Stomach (tissue), 9 donors: Measurements from ENCODE around the gene ANKRD33B. TPM values are rescaled to one million over a fixed set of nuclear protein-coding genes. Genes with fewer than 3 reads are reported as not detected.

ENCODE experiments used
- DNase-seq, 2 donors: peaks; one replicate each; pipeline versions ENCODE4 v3.0.0 to v3.0.0-alpha.2; 2013 to 2019
- H3K27ac ChIP-seq, 5 donors: fragments of 200-600 bp in 4 of 5; sonication (generic) in 4 of 5; one replicate each; pipeline ENCODE4 v1.5.1; 2013 to 2019; ENCODE audit warnings: mild to moderate bottlenecking in 1 of 5, moderate library complexity in 1 of 5
- H3K27me3 ChIP-seq, 3 donors: fragments of 200-600 bp; sonication (generic); one replicate each; pipeline ENCODE4 v1.5.1; 2017 to 2019; ENCODE audit warnings: mixed run types in 1 of 3
- H3K36me3 ChIP-seq, 4 donors: fragments of 200-600 bp; sonication (generic); 1 replicate in 3 of 4; 2 replicates in 1 of 4; pipeline ENCODE4 v1.5.1; 2016 to 2019
- H3K4me1 ChIP-seq, 4 donors: fragments of 200-600 bp; sonication (generic); one replicate each; pipeline ENCODE4 v1.5.1; 2016 to 2019
- H3K4me3 ChIP-seq, 4 donors: fragments of 200-600 bp; sonication (generic) in 3 of 4; one replicate each; pipeline ENCODE4 v1.5.1; 2016 to 2019; ENCODE audit warnings: mild to moderate bottlenecking in 1 of 4
- H3K9me3 ChIP-seq, 4 donors: fragments of 200-600 bp; sonication (generic); one replicate each; pipeline ENCODE4 v1.5.1; 2016 to 2019
- CTCF ChIP-seq, 7 experiments: fragments of 450-650 bp in 4 of 7; fragments of 200-600 bp in 3 of 7; sonication (generic) in 3 of 7; IDR thresholded peaks; one replicate each; pipeline ENCODE4 v1.5.1; 2016 to 2019; ENCODE audit warnings: antibody characterized with exemption in 7 of 7, control low read depth in 2 of 7, mild to moderate bottlenecking in 1 of 7
- EP300 ChIP-seq: sonication (generic); formaldehyde crosslinking; IDR thresholded peaks from one replicate; pipeline ENCODE4 v1.6.1; 2017; ENCODE audit warnings: antibody characterized with exemption
- POLR2A ChIP-seq, 4 donors: fragments of 450-650 bp; IDR thresholded peaks; one replicate each; pipeline ENCODE4 v1.6.1; 2016; ENCODE audit warnings: antibody characterized with exemption in 4 of 4, control low read depth in 2 of 4, mild to moderate bottlenecking in 1 of 4, moderate library complexity in 1 of 4
- POLR2AphosphoS5 ChIP-seq, 3 donors: sonication (generic); formaldehyde crosslinking; IDR thresholded peaks; one replicate each; pipeline ENCODE4 v1.6.1; 2016; ENCODE audit warnings: antibody characterized with exemption in 3 of 3
- WGBS, 5 donors: extraction: QIAGEN DNeasy Blood & Tissue Kit in 3 of 5; methylation state at CpG; one replicate each; pipeline versions ENCODE4 v1.1.5 to v1.1.7; 2013 to 2018; 5-methylcytosine and 5-hydroxymethylcytosine counted together
- intact Hi-C: fragments of 100-400 bp; cut with DNase I; formaldehyde crosslinking; loops from one replicate; pipeline ENCODE4 v1.15.1; 2023; ENCODE audit warnings: low total_unique reads
- polyA plus RNA-seq, 3 donors: library from polyadenylated mRNA; stranded (reverse); fragments of 200-250 nt; gene quantifications; one replicate each; pipeline ENCODE4 v1.2.3, GENCODE V29; 2013
- total RNA-seq, 5 donors: library from RNA; depleted of rRNA; stranded (reverse); fragments of >200 nt; gene quantifications; one replicate each; pipeline versions ENCODE4 v1.1.0 to v1.2.3, GENCODE V29; 2014 to 2016
- donor health status: healthy with polysubstance abuse.
- donor health status: Bipolar disorder and iron deficiency.
- donor health status: healthy.

The ANKRD33B gene
- total and polyA plus RNA-seq, 8 donors: 0.45 to 6.4 (median 1.8) TPM

GRCh38 chr5:10652151-10652550 lies 88.3 kb downstream of the ANKRD33B start:
- Histone ChIP-seq H3K4me1 (peaks cover 0 to 7% (median 0%) of the 10 kb centered on the region in 4 donors), H3K36me3 (peaks cover 0 to 21% (median 6%) of the 10 kb centered on the region in 4 donors), H3K27me3 (peaks cover 0 to 41% (median 16%) of the 10 kb centered on the region in 3 donors), H3K4me3 (no peak overlapping the region), H3K9me3 (no peaks in the 10 kb centered on the region), H3K27ac (no peak overlapping the region)
- no peak for TF ChIP-seq POLR2A (IDR thresholded peaks at IDR 0.05)
- TF ChIP-seq CTCF (IDR thresholded peaks at IDR 0.05): no peak
- intact Hi-C loops: no loop called here
- DNase-seq: peak in 1 of 2 donors; percentile 17
- WGBS, 5 donors: 73 to 87% (median 78%) methylated on average over 2 to 13 of the region's 13 CpGs

GRCh38 chr5:10652606-10653005 lies 88.7 kb downstream of the ANKRD33B start:
- Histone ChIP-seq H3K36me3 (peaks cover 0 to 21% (median 6%) of the 10 kb centered on the region in 4 donors), H3K9me3 (no peaks in the 10 kb centered on the region), H3K4me3 (no peak overlapping the region), H3K4me1 (peaks cover 0 to 7% (median 0%) of the 10 kb centered on the region in 4 donors), H3K27ac (no peak overlapping the region), H3K27me3 (peaks cover 0 to 41% (median 16%) of the 10 kb centered on the region in 3 donors)
- 79 to 87% (median 86%) methylated on average over 8 of the region's 8 CpGs for WGBS, 5 donors
- DNase-seq: peak in 1 of 2 donors; percentile 11
- TF ChIP-seq POLR2AphosphoS5 (IDR thresholded peaks at IDR 0.05) (no peak), EP300 (no peak), CTCF (IDR thresholded peaks at IDR 0.05) (no peak), POLR2A (IDR thresholded peaks at IDR 0.05) (no peak)
- intact Hi-C loops: no loop called here

GRCh38 chr5:10653043-10653442 lies 89.2 kb downstream of the ANKRD33B start:
- H3K4me3 ChIP-seq: no peak overlapping the region
- DNase-seq: no peak
- WGBS, 5 donors: 43 to 52% (median 47%) methylated on average over 4 of the region's 4 CpGs
- no peak overlapping the region for H3K27ac ChIP-seq
- H3K4me1 ChIP-seq: peaks cover 0 to 7% (median 0%) of the 10 kb centered on the region in 4 donors
- peaks cover 0 to 21% (median 6%) of the 10 kb centered on the region in 4 donors for H3K36me3 ChIP-seq
- H3K9me3 ChIP-seq: no peaks in the 10 kb centered on the region
- intact Hi-C loops: no loop called here
- H3K27me3 ChIP-seq: peaks cover 0 to 40% (median 16%) of the 10 kb centered on the region in 3 donors
- no peak for TF ChIP-seq EP300
- TF ChIP-seq POLR2A (IDR thresholded peaks at IDR 0.05): no peak
- no peak for TF ChIP-seq POLR2AphosphoS5 (IDR thresholded peaks at IDR 0.05)
- TF ChIP-seq CTCF (IDR thresholded peaks at IDR 0.05): no peak

GRCh38 chr5:10653751-10654400 lies 90.0 kb downstream of the ANKRD33B start:
- peaks cover 0 to 21% (median 6%) of the 10 kb centered on the region in 4 donors for H3K36me3 ChIP-seq
- DNase-seq: peak in 1 of 2 donors; percentile 20
- peaks cover 0 to 7% (median 0%) of the 10 kb centered on the region in 4 donors for H3K4me1 ChIP-seq
- WGBS, 5 donors: 68 to 75% (median 71%) methylated on average over 12 of the region's 12 CpGs
- H3K9me3 ChIP-seq: no peaks in the 10 kb centered on the region
- no peak overlapping the region for H3K4me3 ChIP-seq
- no peak for TF ChIP-seq EP300
- TF ChIP-seq POLR2AphosphoS5 (IDR thresholded peaks at IDR 0.05): no peak
- TF ChIP-seq POLR2A (IDR thresholded peaks at IDR 0.05): no peak
- TF ChIP-seq CTCF (IDR thresholded peaks at IDR 0.05): no peak
- no peak overlapping the region for H3K27ac ChIP-seq
- H3K27me3 ChIP-seq: peaks cover 0 to 34% (median 13%) of the 10 kb centered on the region in 3 donors
- intact Hi-C loops: no loop called here
